ENCODE measurements around the gene FGF18.
"Not testable (repeated sequence)": the region's sequence is repeated elsewhere in the genome, so short reads cannot be mapped to it uniquely, and the experiment has no call there.

Gene FGF18

DNA sequence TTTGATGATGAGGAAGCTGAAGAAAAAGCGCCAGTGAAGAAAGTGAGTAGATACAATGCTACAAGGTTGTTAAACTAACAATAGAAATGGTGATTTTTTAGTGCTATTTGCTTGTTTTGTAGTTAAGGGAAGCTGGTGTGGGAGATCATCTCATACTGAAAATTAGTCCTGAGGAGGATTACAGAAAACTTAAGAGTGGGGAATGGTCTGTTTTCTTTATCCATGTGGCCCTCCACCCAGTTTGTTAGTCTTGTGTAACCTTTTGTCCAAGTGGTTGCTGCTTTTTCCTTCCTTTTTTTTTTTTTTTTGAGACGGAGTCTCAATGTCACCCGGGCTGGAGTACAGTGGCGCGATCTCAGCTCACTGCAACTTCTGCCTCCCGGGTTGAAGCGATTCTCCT lies 19.3 kb upstream of the FGF18 start:
- DNase-seq (ENCODE audit: low read depth in 2 of 2) = no peak

GRCh38 chr5:171401167-171401947 lies 18.1 kb upstream of the FGF18 start:
- no peak for DNase-seq (ENCODE audit: low read depth in 2 of 2)

- DNase-seq (ENCODE audit: low read depth in 2 of 2) = not testable (repeated sequence)
These were observed 16.7 kb upstream of the FGF18 start for GRCh38 chr5:171402751-171403150.

DNA sequence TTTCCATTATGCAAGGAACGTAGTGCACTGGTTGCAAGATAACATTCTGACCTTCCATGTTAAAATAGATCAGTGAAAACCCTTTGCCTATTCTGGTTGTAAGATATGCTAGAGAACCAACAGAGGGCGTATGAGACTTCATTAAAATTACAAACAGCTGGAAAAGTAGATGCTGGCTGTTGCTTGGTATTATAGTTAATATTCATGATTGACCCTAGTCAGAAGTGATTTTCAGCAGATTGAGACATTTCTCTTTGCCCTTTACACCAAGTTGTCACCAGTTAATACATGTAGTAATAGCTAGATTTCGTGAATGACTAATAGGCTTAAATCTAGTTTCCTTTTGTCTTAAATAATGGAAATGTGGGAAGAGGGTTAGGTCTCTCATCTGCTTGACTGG lies 13.8 kb upstream of the FGF18 start:
- DNase-seq (ENCODE audit: low read depth in 2 of 2) = no peak

GRCh38 chr5:171407234-171407633 lies 12.2 kb upstream of the FGF18 start:
- no peak for DNase-seq (ENCODE audit: low read depth in 2 of 2)

DNA sequence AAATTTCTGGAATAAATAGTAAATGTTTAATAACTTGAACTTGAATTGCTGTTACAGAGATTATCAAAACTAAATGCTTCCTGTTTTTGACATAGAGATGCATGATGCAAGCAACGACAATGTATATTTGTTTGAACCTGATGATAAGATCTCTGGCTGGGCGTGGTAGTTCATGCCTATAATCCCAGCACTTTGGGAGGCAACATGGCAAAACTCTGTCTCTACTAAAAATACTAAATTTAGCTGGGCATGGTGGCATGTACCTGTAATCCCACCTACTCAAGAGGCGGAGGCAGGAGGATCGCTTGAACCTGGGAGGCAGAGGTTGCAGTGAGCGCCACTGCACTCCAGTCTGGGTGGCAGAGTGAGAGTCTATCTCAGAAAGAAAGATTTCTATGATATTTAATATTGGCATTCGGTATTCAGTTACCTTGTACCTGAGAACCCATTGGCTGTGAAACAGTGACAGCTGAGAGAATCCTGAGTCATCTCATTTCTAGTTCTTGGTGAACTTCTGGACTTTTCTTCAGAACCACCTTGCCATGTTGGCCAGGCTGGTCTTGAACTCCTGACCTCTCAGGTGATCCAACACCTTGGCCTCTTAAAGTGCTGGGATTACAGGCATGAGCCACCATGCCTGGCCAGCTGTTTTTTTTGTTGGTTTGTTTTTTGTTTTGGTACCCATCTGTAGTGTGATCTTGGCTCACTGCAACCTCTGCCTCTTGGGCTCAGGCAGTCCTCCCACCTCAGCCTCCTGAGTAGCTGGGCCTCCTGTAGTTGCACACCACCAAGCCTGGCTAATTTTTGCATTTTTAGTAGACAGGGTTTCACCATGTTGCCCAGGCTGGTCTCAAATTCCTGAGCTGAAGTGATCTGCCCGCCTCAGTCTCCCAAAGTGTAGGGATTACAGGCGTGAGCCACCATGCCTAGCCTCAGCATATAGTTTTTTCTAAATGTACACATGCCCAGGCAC lies 10.0 kb upstream of the FGF18 start:
- DNase-seq (ENCODE audit: low read depth in 2 of 2) = no peak

DNA sequence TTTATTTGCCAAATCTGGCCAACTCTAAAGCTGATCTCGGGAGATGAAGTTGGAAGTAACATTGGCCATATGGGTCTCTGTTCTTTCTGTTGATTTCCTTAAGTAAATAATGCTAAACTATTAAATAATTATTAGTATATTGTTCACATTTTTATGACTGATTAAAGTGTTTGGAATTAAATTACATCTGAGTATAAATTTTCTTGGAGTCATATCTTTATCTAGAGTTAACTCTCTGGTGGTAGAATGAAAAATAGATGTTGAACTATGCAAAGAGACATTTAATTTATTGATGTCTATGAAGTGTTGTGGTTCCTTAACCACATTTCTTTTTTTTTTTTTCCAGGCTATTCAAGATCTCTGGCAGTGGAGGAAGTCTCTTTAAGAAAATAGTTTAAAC lies 9.3 kb upstream of the FGF18 start:
- DNase-seq (ENCODE audit: low read depth in 2 of 2) = no peak

GRCh38 chr5:171412186-171412585 lies 7.3 kb upstream of the FGF18 start:
- no peak for DNase-seq (ENCODE audit: low read depth in 2 of 2)

GRCh38 chr5:171413153-171413910 lies 6.1 kb upstream of the FGF18 start:
- DNase-seq (ENCODE audit: low read depth in 2 of 2) = no peak

GRCh38 chr5:171413993-171414392 lies 5.5 kb upstream of the FGF18 start:
- DNase-seq (ENCODE audit: low read depth in 2 of 2) = not testable (repeated sequence)

DNA sequence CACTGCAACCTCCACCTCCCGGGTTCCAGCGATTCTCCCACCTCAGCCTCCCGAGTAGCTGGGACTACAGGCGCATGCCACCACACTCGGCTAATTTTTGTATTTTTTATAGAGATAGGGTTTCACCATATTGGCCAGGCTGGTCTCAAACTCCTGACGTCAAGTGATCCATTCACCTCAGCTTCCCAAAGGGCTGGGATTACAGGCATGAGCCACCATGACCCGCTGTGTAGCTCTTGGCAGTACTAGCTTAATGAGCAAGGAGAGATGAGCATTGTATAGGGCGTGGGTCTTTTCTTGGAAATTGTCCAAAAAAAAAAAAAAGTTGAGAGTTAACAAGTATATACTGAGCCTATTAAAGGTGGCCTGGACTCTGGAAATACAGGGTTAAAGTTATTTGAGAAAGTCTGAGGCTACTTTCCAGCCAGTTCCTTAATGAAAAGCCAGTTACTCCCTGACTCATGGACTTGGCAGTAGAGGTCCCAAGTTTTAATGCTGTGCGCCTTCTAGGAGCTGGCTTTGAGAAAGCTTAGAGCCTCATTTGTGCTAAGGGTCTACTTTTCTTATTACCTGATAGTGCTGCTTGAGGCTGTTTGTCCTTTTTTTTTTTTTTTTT lies 4.2 kb upstream of the FGF18 start:
- DNase-seq (ENCODE audit: low read depth in 2 of 2) = no peak

DNA sequence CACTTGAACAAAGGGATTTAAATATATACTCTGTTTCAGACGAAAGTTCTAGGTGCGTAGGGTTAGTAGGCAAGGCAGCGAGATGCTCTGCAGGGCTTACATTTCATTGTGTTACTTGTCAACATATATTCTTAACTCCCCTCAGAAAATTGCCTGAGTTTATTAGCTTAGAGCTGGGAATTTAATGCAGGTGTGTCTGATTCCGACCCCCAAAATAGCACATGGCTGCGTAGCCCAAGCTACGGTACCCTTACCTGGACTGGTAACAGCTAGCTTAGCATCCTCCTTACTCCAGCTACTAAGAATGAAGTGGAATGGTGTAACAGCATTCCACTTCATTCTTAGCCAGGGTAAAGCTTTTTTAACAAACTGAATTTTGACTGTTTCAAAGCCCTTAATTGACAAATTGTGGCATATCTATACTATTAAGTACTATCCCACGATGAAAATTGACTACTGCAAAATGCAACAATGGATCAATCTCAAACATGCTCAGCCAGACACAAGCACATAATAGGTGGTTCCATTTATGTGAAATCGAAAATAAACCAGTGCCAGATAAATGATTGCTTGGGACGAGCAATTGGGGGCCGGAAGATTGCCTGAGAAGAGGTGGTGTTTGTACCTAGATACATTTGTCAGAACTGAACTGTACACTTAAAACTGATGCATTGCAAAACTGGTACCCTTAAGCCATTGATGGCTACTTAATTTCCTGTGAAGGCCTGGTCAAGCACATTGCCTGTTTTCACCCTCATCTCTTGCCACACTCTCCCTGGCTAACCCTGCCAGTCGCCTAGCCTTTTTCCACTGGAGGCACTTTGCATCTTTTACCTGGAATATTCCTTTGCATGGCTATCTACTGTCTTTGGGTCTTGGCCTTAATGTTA lies 3.0 kb upstream of the FGF18 start:
- no peak for DNase-seq (ENCODE audit: low read depth in 2 of 2)

- DNase-seq (ENCODE audit: low read depth in 2 of 2) = peak in 1 of 2 donors; percentile 47
These were observed 998 bp upstream of the FGF18 start for GRCh38 chr5:171418316-171418981.

DNA sequence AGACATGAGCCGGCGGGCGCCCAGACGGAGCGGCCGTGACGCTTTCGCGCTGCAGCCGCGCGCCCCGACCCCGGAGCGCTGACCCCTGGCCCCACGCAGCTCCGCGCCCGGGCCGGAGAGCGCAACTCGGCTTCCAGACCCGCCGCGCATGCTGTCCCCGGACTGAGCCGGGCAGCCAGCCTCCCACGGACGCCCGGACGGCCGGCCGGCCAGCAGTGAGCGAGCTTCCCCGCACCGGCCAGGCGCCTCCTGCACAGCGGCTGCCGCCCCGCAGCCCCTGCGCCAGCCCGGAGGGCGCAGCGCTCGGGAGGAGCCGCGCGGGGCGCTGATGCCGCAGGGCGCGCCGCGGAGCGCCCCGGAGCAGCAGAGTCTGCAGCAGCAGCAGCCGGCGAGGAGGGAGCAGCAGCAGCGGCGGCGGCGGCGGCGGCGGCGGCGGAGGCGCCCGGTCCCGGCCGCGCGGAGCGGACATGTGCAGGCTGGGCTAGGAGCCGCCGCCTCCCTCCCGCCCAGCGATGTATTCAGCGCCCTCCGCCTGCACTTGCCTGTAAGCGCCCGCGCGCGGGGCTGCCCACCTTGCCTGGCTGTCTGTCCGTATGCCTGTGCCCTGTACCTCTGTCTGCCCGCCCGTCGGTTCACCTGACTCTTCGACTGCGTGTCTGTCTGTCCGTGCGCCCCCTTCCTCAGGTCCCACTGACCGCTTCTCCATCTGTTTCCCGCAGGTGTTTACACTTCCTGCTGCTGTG lies 412 bp downstream of the FGF18 start:
- DNase-seq (ENCODE audit: low read depth in 2 of 2) = peak in 1 of 2 donors; percentile 21

GRCh38 chr5:171420431-171421241 lies 1.2 kb downstream of the FGF18 start:
- no peak for DNase-seq (ENCODE audit: low read depth in 2 of 2)

- DNase-seq (ENCODE audit: low read depth in 2 of 2) = no peak
These were observed 2.1 kb downstream of the FGF18 start for GRCh38 chr5:171421331-171422262.

GRCh38 chr5:171422495-171422894 lies 3.0 kb downstream of the FGF18 start:
- DNase-seq (ENCODE audit: low read depth in 2 of 2) = no peak

All from stimulated activated CD4-positive, alpha-beta T cell treated with anti-CD3 and anti-CD28 coated beads, Interleukin-1b, Interleukin-23, amount 100 ng/mL, for 4 hours (primary cell).